ENCODE data around the gene CKAP4. TPM values are rescaled to one million over a fixed set of nuclear protein-coding genes. Genes with fewer than 3 reads are reported as not detected.

Gene CKAP4
- total and polyA plus RNA-seq, 2 of the 13 experiments (the other 11 are each of a cell fraction or from before 2014, with no cell fraction given): 39.2 to 70.2 TPM

DNA sequence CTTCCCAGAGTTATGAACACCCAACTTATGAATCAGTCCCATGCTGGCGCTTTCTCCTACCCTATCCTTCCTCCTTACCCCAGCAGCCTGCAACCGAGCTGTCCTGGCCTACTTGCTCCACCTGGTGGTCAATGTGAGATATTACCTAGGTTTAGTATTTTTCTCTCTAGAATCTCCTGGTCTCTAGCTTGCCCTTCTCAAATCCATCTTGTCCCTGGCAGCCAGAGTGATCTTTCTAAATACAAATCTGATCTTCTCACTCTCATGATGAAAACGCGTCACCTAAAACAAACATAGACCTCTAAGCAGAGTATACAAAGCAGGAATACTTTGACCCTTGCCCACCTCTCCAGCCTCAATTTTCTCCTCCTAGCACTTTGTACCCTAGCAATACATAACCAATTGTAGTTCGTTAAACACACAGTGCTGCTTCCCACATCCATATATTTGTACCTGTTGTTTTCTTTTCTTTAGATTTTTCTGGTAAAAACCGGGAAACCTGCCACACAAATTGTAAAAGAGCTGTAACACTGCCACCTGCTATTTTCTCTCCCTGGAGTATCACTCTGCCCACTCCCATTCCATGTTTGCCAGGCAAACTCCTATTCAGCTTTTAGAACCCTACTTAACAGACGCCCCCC lies 34.8 kb upstream of the CKAP4 start (continued):
- TF ChIP-seq FOXA1 (IDR thresholded peaks at IDR 0.05) (peak; percentile 92), FOXA1 (CRISPR knock-in tag; IDR thresholded peaks at IDR 0.05) (peak; percentile 94), ZBTB8A (CRISPR knock-in tag; IDR thresholded peaks at IDR 0.05; ENCODE audit: borderline replicate concordance, low read depth) (no peak), HHEX (CRISPR knock-in tag; IDR thresholded peaks at IDR 0.05) (peak; percentile 97), PAF1 (CRISPR knock-in tag; IDR thresholded peaks at IDR 0.05) (no peak), NKX3-1 (CRISPR knock-in tag; IDR thresholded peaks at IDR 0.05) (peak; percentile 64; the same call in 1 of the 2 replicates), SRSF9 (IDR thresholded peaks at IDR 0.05; ENCODE audit: borderline replicate concordance, insufficient read depth, low read depth, low read length, poor library complexity, severe bottlenecking) (no peak), ZNF333 (CRISPR knock-in tag; IDR thresholded peaks at IDR 0.05; ENCODE audit: borderline replicate concordance) (no peak), ZNF775 (CRISPR knock-in tag; IDR thresholded peaks at IDR 0.05; ENCODE audit: borderline replicate concordance) (0 out of 2 replicates have a peak, but pooled peaks have one; percentile 47), ZNF468 (CRISPR knock-in tag; IDR thresholded peaks at IDR 0.05) (no peak), RORA (CRISPR knock-in tag; IDR thresholded peaks at IDR 0.05) (no peak), ZNF143 (CRISPR knock-in tag; IDR thresholded peaks at IDR 0.05) (no peak), SP5 (CRISPR knock-in tag; IDR thresholded peaks at IDR 0.05; ENCODE audit: borderline replicate concordance, low read depth) (peak; percentile 97), ZKSCAN1 (IDR thresholded peaks at IDR 0.05; ENCODE audit: low read length) (no peak), MIER3 (CRISPR knock-in tag; IDR thresholded peaks at IDR 0.05; ENCODE audit: borderline replicate concordance) (peak; percentile 82; the same call in 1 of the 2 replicates), ZNF33B (CRISPR knock-in tag; IDR thresholded peaks at IDR 0.05) (no peak), SKI (IDR thresholded peaks at IDR 0.05; ENCODE audit: partially characterized antibody) (peak; percentile 83), FOXO1 (CRISPR knock-in tag; IDR thresholded peaks at IDR 0.05) (peak; percentile 81; the same call in 1 of the 2 replicates), HOXA3 (CRISPR knock-in tag; IDR thresholded peaks at IDR 0.05) (peak; percentile 51; the same call in 1 of the 2 replicates), SOX13 (IDR thresholded peaks at IDR 0.05) (peak; percentile 94), SOX13 (CRISPR knock-in tag; conservative IDR thresholded peaks at IDR 0.05 in 1 of 2, IDR thresholded peaks at IDR 0.05 in 1 of 2) (peak in 1 of 2 experiments; percentile 98; a peak in 2 of 4 replicates), U2AF1 (optimal IDR thresholded peaks at IDR 0.05; ENCODE audit: low read depth, low read length) (no peak), ZNF230 (CRISPR knock-in tag; IDR thresholded peaks at IDR 0.05) (no peak), RARA (CRISPR knock-in tag; IDR thresholded peaks at IDR 0.05) (peak; percentile 98)
- TF ChIP-seq, protein P1, sequence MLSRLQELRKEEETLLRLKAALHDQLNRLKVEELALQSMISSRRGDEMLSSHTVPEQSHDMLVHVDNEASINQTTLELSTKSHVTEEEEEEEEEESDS (CRISPR knock-in tag; IDR thresholded peaks at IDR 0.05; ENCODE audit: borderline replicate concordance): no peak
- TF ChIP-seq, protein P2, sequence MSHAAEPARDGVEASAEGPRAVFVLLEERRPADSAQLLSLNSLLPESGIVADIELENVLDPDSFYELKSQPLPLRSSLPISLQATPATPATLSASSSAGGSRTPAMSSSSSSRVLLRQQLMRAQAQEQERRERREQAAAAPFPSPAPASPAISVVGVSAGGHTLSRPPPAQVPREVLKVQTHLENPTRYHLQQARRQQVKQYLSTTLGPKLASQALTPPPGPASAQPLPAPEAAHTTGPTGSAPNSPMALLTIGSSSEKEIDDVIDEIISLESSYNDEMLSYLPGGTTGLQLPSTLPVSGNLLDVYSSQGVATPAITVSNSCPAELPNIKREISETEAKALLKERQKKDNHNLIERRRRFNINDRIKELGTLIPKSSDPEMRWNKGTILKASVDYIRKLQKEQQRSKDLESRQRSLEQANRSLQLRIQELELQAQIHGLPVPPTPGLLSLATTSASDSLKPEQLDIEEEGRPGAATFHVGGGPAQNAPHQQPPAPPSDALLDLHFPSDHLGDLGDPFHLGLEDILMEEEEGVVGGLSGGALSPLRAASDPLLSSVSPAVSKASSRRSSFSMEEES (CRISPR knock-in tag; IDR thresholded peaks at IDR 0.05): peak; percentile 63
- TF ChIP-seq, protein P3, sequence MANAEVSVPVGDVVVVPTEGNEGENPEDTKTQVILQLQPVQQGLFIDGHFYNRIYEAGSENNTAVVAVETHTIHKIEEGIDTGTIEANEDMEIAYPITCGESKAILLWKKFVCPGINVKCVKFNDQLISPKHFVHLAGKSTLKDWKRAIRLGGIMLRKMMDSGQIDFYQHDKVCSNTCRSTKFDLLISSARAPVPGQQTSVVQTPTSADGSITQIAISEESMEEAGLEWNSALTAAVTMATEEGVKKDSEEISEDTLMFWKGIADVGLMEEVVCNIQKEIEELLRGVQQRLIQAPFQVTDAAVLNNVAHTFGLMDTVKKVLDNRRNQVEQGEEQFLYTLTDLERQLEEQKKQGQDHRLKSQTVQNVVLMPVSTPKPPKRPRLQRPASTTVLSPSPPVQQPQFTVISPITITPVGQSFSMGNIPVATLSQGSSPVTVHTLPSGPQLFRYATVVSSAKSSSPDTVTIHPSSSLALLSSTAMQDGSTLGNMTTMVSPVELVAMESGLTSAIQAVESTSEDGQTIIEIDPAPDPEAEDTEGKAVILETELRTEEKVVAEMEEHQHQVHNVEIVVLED (CRISPR knock-in tag; IDR thresholded peaks at IDR 0.05; ENCODE audit: borderline replicate concordance): peak; percentile 19; the same call in 1 of the 2 replicates
- TF ChIP-seq, protein P4, sequence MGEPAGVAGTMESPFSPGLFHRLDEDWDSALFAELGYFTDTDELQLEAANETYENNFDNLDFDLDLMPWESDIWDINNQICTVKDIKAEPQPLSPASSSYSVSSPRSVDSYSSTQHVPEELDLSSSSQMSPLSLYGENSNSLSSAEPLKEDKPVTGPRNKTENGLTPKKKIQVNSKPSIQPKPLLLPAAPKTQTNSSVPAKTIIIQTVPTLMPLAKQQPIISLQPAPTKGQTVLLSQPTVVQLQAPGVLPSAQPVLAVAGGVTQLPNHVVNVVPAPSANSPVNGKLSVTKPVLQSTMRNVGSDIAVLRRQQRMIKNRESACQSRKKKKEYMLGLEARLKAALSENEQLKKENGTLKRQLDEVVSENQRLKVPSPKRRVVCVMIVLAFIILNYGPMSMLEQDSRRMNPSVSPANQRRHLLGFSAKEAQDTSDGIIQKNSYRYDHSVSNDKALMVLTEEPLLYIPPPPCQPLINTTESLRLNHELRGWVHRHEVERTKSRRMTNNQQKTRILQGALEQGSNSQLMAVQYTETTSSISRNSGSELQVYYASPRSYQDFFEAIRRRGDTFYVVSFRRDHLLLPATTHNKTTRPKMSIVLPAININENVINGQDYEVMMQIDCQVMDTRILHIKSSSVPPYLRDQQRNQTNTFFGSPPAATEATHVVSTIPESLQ (CRISPR knock-in tag; conservative IDR thresholded peaks at IDR 0.05): no peak

All from HepG2 (cell line).